HepG2 (cell line): Measurements from ENCODE around the gene RTN4RL2. TPM values are rescaled to one million over a fixed set of nuclear protein-coding genes. Genes with fewer than 3 reads are reported as not detected.

Source experiments
- ATF1 ChIP-seq: IDR thresholded peaks from 2 replicates; pipeline ENCODE4 v1.6.1; 2016; ENCODE audit warnings: mild to moderate bottlenecking, control low read depth
- ATRX ChIP-seq: sonication (generic); formaldehyde crosslinking; IDR thresholded peaks from 2 replicates; pipeline ENCODE4 v1.4.0; 2020; ENCODE audit warnings: missing genetic modification reagents, borderline replicate concordance
- BCL6 ChIP-seq: IDR thresholded peaks from 2 replicates; pipeline ENCODE4 v1.6.1; 2016; ENCODE audit warnings: missing genetic modification reagents, missing compliant biosample characterization
- CCAR2 ChIP-seq: fragments of 200-400 bp; formaldehyde crosslinking; optimal IDR thresholded peaks from 2 replicates; pipeline ENCODE3; 2018; ENCODE audit warnings: low read depth, mild to moderate bottlenecking, low read length, moderate library complexity
- HDAC6 ChIP-seq: fragments of 200-600 bp; sonication (generic); IDR thresholded peaks from 2 replicates; pipeline ENCODE4 v1.7.0; 2017; ENCODE audit warnings: mild to moderate bottlenecking, antibody characterized with exemption, low read length, low read depth
- HOXA3 ChIP-seq: sonication (generic); formaldehyde crosslinking; IDR thresholded peaks from 2 replicates; pipeline ENCODE4 v1.5.0; 2020; ENCODE audit warnings: missing genetic modification reagents
- ONECUT2 ChIP-seq: sonication (generic); formaldehyde crosslinking; IDR thresholded peaks from 2 replicates; pipeline ENCODE4 v1.4.0; 2020; ENCODE audit warnings: missing genetic modification reagents
- PBX3 ChIP-seq: sonication (generic); formaldehyde crosslinking; IDR thresholded peaks from 2 replicates; pipeline ENCODE4 v1.8.1; 2023; ENCODE audit warnings: missing genetic modification reagents, inconsistent platforms, borderline replicate concordance
- PRDM15 ChIP-seq: sonication (generic); formaldehyde crosslinking; IDR thresholded peaks from 2 replicates; pipeline ENCODE4 v1.4.0; 2020; ENCODE audit warnings: missing genetic modification reagents
- SAP130 ChIP-seq: IDR thresholded peaks from 2 replicates; pipeline ENCODE4 v1.6.1; 2016; ENCODE audit warnings: low read depth
- SOX13 ChIP-seq, 3 experiments: fragments of 450-650 bp in 1 of 3; sonication (generic) in 1 of 3; formaldehyde crosslinking in 1 of 3; IDR thresholded peaks in 2 of 3; conservative IDR thresholded peaks in 1 of 3; 2 replicates each; pipeline versions ENCODE4 v1.5.0 to v1.6.1; 2016 to 2020; ENCODE audit warnings: antibody characterized with exemption in 1 of 3, mild to moderate bottlenecking in 1 of 3, missing compliant biosample characterization in 1 of 3, missing genetic modification reagents in 1 of 3, moderate library complexity in 1 of 3
- STAG1 ChIP-seq: sonication (generic); formaldehyde crosslinking; IDR thresholded peaks from 2 replicates; pipeline ENCODE4 v1.4.0; 2020; ENCODE audit warnings: missing genetic modification reagents
- ZNF264 ChIP-seq: sonication (generic); formaldehyde crosslinking; IDR thresholded peaks from 2 replicates; pipeline ENCODE4 v1.4.0; 2020; ENCODE audit warnings: missing genetic modification reagents
- ZNF274 ChIP-seq: sonication (generic); formaldehyde crosslinking; IDR thresholded peaks from 2 replicates; pipeline ENCODE4 v1.5.1; 2020; ENCODE audit warnings: mild to moderate bottlenecking, missing genetic modification reagents
- ZNF44 ChIP-seq: sonication (generic); formaldehyde crosslinking; IDR thresholded peaks from 2 replicates; pipeline ENCODE4 v1.5.1; 2020; ENCODE audit warnings: mild to moderate bottlenecking, missing genetic modification reagents
- ZNF552 ChIP-seq: sonication (generic); formaldehyde crosslinking; IDR thresholded peaks from 2 replicates; pipeline ENCODE4 v1.9.0; 2022; ENCODE audit warnings: missing genetic modification reagents, mild to moderate bottlenecking, borderline replicate concordance
- ZNF572 ChIP-seq: sonication (generic); formaldehyde crosslinking; IDR thresholded peaks from 2 replicates; pipeline ENCODE4 v1.5.1; 2020; ENCODE audit warnings: mild to moderate bottlenecking, missing genetic modification reagents
- ZNF609 ChIP-seq: sonication (generic); formaldehyde crosslinking; IDR thresholded peaks from 2 replicates; pipeline ENCODE4 v1.4.0; 2020; ENCODE audit warnings: mild to moderate bottlenecking, missing genetic modification reagents, borderline replicate concordance
- ZNF614 ChIP-seq: IDR thresholded peaks from 2 replicates; pipeline ENCODE4 v1.6.1; 2018; ENCODE audit warnings: missing biosample characterization, missing genetic modification reagents, inconsistent platforms, borderline replicate concordance
- ZNF713 ChIP-seq: sonication (generic); formaldehyde crosslinking; IDR thresholded peaks from 2 replicates; pipeline ENCODE4 v1.4.0; 2020; ENCODE audit warnings: mild to moderate bottlenecking, missing genetic modification reagents
- ZSCAN31 ChIP-seq: sonication (generic); formaldehyde crosslinking; IDR thresholded peaks from 2 replicates; pipeline ENCODE4 v1.5.0; 2020; ENCODE audit warnings: low read depth, mild to moderate bottlenecking, missing genetic modification reagents
- polyA plus RNA-seq, 8 experiments: library from polyadenylated mRNA; depleted of rRNA in 3 of 8; stranded (reverse) in 7 of 8; unstranded in 1 of 8; fragments of >200 nt; fragmentation: Illumina TruSeq in 4 of 8; extraction: Trizol in 4 of 8; gene quantifications; 2 replicates each; pipeline versions ENCODE4 v1.2.1 to v1.2.3, GENCODE V29; 2011 to 2016; ENCODE audit warnings: low read depth in 4 of 8, missing spikeins in 1 of 8, mixed read lengths in 1 of 8; ENCODE audit not compliant: insufficient read depth in 1 of 8
- total RNA-seq, 5 experiments: library from RNA; depleted of rRNA; stranded (reverse); fragments of >200 nt; fragmentation: Illumina TruSeq; extraction: Trizol; gene quantifications; 2 replicates each; pipeline ENCODE4 v1.2.3, GENCODE V29; 2016; ENCODE audit warnings: low read depth in 1 of 5

RTN4RL2 gene
- total and polyA plus RNA-seq, 2 of the 13 experiments (the other 11 are each of a cell fraction or from before 2014, with no cell fraction given), result 1.3 to 4.3 TPM

GRCh38 chr11:57424792-57425564 is 35.4 kb upstream of the RTN4RL2 start (continued):
- TF ChIP-seq HDAC6 (no peak), PBX3 (no peak), STAG1 (CRISPR knock-in tag) (no peak), SOX13 (IDR thresholded peaks at IDR 0.05) (no peak), SOX13 (CRISPR knock-in tag; conservative IDR thresholded peaks at IDR 0.05 in 1 of 2, IDR thresholded peaks at IDR 0.05 in 1 of 2) (no peak), CCAR2 (no peak), ZNF614 (CRISPR knock-in tag) (no peak), ZNF552 (CRISPR knock-in tag) (no peak), ZNF609 (CRISPR knock-in tag) (0 out of 2 replicates have a peak, but pooled peaks have one; percentile 51), SAP130 (peak; percentile 62), ZNF264 (CRISPR knock-in tag) (no peak), PRDM15 (CRISPR knock-in tag) (no peak), BCL6 (no peak), ONECUT2 (no peak), ATF1 (CRISPR knock-in tag) (no peak), ZNF44 (no peak), HOXA3 (CRISPR knock-in tag) (no peak), ATRX (CRISPR knock-in tag) (no peak), ZSCAN31 (CRISPR knock-in tag) (no peak), ZNF274 (CRISPR knock-in tag) (no peak), ZNF713 (CRISPR knock-in tag) (no peak), ZNF572 (CRISPR knock-in tag) (no peak)
